Measurements from ENCODE around the gene PABPN1L.

Gene PABPN1L

DNA sequence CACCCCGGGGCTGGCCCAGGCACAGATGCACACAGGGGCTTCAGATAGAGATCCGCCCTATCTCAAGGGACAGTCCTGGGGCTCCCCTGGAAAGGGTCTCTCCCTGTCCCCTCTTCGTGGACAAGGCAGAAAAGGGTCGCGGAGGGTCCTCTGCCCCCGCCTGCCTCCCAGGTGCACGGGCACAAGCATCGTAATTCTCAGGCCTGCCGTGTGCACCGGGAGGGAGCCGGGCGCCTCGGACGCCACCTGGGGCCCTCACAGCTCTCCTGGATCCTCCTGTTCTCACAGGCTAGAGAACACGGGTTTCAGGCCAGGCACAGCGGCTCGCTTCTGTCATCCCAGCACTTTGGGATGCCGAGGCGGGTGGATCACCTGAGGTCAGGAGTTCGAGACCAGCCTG is 11.9 kb upstream of the PABPN1L start:
- no peak overlapping the region for H3K4me3 ChIP-seq (ENCODE audit: low read length)
- TF ChIP-seq, protein P1, sequence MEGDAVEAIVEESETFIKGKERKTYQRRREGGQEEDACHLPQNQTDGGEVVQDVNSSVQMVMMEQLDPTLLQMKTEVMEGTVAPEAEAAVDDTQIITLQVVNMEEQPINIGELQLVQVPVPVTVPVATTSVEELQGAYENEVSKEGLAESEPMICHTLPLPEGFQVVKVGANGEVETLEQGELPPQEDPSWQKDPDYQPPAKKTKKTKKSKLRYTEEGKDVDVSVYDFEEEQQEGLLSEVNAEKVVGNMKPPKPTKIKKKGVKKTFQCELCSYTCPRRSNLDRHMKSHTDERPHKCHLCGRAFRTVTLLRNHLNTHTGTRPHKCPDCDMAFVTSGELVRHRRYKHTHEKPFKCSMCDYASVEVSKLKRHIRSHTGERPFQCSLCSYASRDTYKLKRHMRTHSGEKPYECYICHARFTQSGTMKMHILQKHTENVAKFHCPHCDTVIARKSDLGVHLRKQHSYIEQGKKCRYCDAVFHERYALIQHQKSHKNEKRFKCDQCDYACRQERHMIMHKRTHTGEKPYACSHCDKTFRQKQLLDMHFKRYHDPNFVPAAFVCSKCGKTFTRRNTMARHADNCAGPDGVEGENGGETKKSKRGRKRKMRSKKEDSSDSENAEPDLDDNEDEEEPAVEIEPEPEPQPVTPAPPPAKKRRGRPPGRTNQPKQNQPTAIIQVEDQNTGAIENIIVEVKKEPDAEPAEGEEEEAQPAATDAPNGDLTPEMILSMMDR (conservative IDR thresholded peaks at IDR 0.05; ENCODE audit: low read length): no peak
- no peak for DNase-seq (ENCODE audit: low read depth)

DNA sequence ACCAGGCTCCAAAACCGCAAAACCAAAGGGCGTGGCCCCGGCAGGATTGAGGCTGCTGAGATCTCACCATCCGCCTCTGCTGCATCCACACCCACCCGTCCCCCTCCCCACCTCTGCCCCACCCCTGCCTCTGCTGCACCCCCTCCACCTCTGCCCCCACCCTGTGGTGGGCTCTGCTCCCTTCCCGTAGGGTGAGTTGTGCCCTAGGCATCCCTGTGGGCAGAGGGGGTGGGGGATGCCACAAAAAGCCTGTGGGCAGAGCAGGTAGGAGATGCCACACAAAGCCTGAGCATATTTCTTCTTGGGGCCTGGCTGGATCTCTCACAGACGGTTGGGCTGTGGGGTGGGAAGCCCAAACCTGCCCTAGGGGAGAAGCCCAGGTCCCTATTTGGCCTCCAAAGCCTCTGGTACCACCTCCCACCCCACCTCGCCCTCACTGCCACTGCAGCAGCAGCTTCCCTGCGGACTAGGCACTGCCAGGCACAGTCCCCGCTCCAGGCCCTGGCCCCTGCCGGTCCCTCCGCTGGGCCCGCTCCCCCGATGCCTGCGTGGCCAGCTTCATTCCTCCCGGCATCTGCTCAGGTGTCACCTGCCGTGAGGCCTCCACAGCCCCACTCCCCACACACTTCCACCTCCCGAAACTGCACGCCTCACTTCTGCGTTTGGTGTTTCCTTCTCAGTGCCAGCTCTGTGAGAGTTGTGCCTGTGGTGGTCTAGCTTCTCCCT is 11.3 kb upstream of the PABPN1L start:
- TF ChIP-seq, protein P1 (conservative IDR thresholded peaks at IDR 0.05; ENCODE audit: low read length): no peak
- no peak for DNase-seq (ENCODE audit: low read depth)
- no peak overlapping the region for H3K4me3 ChIP-seq (ENCODE audit: low read length)

DNA sequence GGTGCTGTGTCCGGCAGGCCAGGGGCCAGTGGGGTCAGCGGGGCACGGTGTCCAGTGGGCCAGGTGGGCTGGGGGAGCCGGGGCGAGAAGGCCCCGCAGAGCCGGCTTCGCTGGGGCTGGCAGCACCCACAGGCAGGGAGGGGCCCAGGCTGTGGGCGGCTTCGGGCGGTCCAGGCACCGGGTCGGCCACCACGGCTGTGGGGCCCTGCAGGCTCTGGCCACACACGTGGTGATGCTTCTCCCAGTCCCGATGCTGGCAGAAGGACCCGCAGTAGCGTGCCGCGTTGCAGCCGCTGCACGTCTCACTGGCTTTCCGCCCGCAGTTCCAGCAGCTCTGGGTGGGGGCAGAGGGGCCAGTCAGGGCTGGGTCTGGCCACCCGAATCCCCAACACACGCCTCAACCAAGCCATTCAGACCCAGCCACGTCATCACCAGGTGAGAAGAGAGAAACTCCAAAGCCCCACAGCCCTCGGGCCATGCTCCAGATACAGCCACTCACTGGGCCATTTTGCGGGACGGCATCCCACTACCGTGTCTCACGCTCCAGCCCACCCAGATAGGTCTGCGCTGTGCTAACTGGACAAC is 10.6 kb upstream of the PABPN1L start:
- DNase-seq (ENCODE audit: low read depth): no peak
- no peak overlapping the region for H3K4me3 ChIP-seq (ENCODE audit: low read length)
- TF ChIP-seq, protein P1 (conservative IDR thresholded peaks at IDR 0.05; ENCODE audit: low read length): no peak

- no peak overlapping the region for H3K4me3 ChIP-seq (ENCODE audit: low read length)
- no peak for DNase-seq (ENCODE audit: low read depth)
- TF ChIP-seq, protein P1 (conservative IDR thresholded peaks at IDR 0.05; ENCODE audit: low read length): no peak
These were observed 9.3 kb upstream of the PABPN1L start for GRCh38 chr16:88875703-88876234.

DNA sequence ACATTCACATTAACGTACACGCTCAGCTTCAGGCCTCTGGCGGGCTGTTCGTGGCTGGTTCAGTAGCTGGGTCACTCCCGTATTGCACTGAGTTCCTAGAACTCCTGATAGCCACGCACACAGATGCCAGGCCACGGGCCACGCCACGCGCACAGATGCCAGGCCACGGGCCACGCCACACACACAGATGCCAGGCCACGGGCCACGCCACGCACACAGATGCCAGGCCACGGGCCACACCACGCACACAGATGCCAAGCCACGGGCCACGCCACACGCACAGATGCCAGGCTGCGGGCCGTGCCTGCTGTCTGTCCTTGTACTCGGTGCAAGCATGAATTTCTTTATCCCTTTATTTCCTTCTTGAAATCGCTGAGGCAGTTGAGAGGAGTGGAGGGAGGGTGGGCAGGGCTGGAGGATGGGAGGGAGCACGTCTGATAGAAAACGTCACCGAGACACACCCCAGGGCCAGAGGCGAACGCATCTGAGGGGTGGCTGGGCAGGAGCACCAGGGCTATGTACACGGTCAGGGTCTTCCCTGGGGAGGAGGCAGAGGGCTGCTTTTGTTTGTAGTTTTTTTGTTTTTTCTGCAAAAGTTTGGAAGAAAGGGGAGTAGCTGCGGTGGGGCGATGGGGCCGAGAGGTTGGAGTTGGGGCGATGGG is 8.6 kb upstream of the PABPN1L start:
- DNase-seq (ENCODE audit: low read depth): no peak
- TF ChIP-seq, protein P1 (conservative IDR thresholded peaks at IDR 0.05; ENCODE audit: low read length): no peak
- no peak overlapping the region for H3K4me3 ChIP-seq (ENCODE audit: low read length)

GRCh38 chr16:88872650-88873331 is 6.3 kb upstream of the PABPN1L start:
- DNase-seq (ENCODE audit: low read depth): no peak
- TF ChIP-seq, protein P1 (conservative IDR thresholded peaks at IDR 0.05; ENCODE audit: low read length): no peak
- no peak overlapping the region for H3K4me3 ChIP-seq (ENCODE audit: low read length)
